ENCODE data around the gene SNAI3.

GRCh38 chr16:88721236-88721635 is 34.9 kb upstream of the SNAI3 start:
- no peak for TF ChIP-seq POLR2AphosphoS5 (IDR thresholded peaks at IDR 0.05; ENCODE audit: low read depth, low read length)
- TF ChIP-seq FOXP2 (optimal IDR thresholded peaks at IDR 0.05; ENCODE audit: borderline replicate concordance, extremely low read depth, extremely low read length, insufficient read depth) = no peak
- no peak for TF ChIP-seq REST (IDR thresholded peaks at IDR 0.05; ENCODE audit: insufficient read depth in 1 of 2, low read depth in 2 of 2, low read length in 2 of 2)
- TF ChIP-seq TAF1 (IDR thresholded peaks at IDR 0.05; ENCODE audit: borderline replicate concordance, insufficient read depth, low read length) = no peak

All from PFSK-1 (cell line).